T-helper 2 cell treated with Interferon-gamma antibody and Interleukin-4, amounts not matched to agents 100 ng/mL and 5 ng/mL, for 36 hours (primary cell): ENCODE measurements around the gene CLPTM1L. TPM values are rescaled to one million over a fixed set of nuclear protein-coding genes. Genes with fewer than 3 reads are reported as not detected.
"Not testable (repeated sequence)": the region's sequence is repeated elsewhere in the genome, so short reads cannot be mapped to it uniquely, and the experiment has no call there.

ENCODE experiments used
- intact Hi-C: fragments of 100-400 bp; cut with micrococcal nuclease; formaldehyde crosslinking; loops from one replicate; pipeline ENCODE4 v1.15.1; 2023
- total RNA-seq: library from RNA; stranded (reverse); gene quantifications from 2 replicates; pipeline ENCODE4 v1.2.3, GENCODE V29; 2022

The CLPTM1L gene
- total RNA-seq, 1 donor from 2014 or later: 116 TPM

DNA sequence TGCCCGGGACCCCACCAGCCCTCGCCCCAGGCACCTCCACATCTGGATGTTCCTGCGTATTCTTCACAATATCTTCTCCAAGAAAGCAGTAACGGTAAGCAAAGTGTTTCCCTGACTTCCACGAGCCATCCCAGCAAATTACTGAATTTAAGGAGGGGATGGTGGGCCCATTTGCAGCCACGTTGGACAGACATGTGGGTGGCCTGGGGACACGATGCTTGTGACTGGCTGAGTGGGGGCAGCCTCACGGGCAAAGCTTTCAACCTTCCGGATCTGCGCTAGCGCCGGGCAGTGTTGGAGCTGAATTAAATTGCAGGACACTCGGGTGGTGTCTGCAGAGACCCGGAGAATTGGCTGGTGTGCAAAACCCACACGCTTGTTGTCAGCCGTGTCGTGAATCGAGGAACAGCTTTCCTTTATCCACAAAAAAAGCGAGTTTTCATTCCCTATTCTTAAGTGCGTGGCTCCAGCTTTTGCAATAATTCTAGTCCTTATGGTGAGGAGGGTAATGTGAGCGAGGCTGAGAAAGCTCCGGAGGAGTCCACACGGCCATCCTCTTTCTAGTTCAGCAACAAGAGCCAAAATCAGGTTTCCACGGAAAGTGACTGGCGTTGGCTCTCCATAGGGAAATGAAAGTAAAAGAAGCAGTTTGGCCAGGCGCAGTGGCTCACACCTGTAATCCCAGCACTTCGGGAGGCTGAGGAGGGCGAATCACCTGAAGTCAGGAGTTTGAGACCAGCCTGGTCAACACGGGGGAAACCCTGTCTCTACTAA lies 17.5 kb upstream of the CLPTM1L start:
- intact Hi-C loops: no loop called here

- intact Hi-C loops: no loop called here
Observed at GRCh38 chr5:1360861-1361260, 16.0 kb upstream of the CLPTM1L start.

- intact Hi-C loops: not testable (repeated sequence)
Observed at GRCh38 chr5:1360367-1360766, 15.5 kb upstream of the CLPTM1L start.

DNA sequence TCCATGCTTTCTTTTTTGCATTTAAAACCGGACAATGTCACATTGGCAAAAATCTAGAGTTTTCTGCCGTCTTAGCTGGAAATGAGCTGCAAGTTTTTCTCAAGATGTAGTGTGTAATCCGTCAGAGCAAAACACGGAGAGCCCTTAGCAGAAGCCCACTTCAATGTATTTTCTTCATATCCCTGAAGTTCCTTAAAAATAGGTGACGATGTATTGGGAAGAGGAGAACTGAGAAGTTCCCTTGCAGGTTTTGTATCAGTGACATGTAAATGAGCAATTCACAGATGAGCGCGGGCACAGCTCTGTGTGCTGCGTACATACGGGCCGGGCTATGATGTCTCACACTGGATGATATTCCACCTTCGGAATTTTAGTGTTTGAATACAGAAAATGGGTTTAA lies 14.8 kb upstream of the CLPTM1L start:
- intact Hi-C loops: no loop called here

DNA sequence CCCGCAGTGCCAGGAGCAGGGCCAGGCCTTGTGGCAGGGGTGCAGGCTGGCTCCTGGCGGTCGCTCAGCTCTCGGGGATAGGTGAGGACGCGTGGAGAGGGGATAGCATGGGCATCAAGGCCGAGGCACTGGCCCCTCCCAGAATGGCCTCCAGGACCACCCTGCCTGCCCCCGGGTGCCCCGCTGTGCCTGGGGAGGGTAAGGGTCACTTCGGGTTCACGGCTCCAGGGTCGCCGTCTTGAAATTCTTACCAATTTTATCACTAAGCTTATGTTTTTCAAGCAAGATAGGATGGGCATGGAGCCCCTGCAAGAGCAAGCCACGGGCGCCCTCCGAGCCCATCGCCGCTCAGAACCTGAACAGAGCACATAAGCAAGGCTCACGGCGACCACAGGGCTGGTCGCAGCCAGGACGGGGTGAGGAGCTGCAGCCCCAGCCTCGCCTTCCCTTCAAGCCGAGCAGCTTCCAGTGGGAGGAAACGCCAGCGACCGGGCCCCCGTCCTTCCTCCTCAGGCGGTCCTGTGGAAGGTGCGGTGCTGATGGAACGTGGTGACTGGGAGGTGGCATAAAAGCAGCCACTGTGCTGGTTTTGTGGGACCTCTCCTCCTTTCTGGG lies 14.2 kb upstream of the CLPTM1L start:
- intact Hi-C loops: no loop called here

DNA sequence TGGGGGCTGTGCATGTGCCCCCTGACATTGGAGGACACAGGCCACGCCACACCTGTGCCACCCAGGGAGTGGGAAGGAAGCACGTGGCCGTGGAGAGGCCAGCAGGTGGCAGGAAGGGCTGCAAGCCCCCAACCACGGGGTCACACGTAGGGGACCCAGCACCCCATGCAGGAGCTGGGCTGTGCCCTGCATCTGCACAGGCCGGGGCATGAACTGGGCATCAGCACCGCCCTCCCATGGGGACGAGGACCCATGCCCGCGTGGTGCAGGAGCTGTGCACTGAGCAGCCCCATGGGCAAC lies 13.8 kb upstream of the CLPTM1L start:
- intact Hi-C loops: no loop called here

DNA sequence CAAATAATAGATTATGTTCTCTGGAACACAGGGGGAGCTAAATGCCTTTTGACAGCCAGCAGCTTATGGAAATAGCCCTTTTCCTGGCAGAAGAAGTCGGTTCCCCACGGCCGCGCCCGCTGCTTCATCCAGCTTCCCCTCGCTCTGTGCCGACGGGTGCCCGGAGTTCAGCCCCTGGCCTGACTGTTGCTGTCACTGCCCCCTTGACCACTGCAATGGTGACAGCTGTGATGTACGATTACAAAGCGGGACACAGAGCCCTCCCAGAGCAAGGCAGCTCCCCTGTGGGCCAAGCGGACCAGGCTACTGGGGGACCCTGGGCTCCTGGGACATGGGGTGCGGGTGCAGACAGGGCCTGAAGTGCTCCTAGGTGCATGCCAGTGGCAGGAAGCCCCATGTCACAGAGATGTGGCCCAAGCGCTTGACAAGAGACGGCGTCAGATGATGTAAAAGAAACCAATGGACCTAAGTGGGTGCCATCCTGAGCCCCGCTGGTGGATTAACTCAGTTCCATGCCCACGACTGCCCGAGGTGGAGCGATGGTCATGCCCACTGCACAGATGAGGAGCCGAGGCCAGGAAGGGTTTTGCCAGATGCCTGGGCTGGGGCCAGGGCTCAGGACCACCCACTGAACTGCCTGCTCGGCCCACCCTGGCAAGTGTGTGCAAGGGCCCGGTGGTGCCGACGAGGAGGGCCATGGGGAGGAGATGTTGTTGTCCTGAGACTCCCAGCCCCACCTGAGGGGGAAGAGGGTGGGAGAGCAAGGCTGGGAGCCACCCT lies 13.2 kb upstream of the CLPTM1L start:
- intact Hi-C loops: no loop called here

- intact Hi-C loops: no loop called here
Observed at GRCh38 chr5:1356873-1357787, 12.2 kb upstream of the CLPTM1L start.

DNA sequence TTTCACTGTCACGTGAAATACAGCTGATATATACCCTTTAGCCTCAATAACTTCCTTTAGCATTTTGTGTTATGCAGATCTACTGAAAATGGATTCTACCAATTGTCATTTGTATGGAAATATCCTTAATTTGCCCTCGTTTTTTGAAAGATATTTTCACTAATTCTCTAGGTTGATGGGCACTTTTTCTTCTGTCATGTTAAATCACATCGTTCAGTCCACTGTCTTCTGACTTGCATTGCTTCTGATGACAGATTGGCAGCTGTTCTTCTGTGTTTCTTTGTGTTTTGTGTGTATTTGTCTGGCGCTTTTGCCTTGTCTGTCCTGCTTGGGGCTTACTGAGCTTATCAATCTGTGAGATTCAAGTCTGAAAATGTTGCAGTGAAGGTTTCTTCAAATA lies 9.7 kb upstream of the CLPTM1L start:
- intact Hi-C loops: no loop called here

- intact Hi-C loops: no loop called here
Observed at GRCh38 chr5:1352231-1353219, 7.6 kb upstream of the CLPTM1L start.

DNA sequence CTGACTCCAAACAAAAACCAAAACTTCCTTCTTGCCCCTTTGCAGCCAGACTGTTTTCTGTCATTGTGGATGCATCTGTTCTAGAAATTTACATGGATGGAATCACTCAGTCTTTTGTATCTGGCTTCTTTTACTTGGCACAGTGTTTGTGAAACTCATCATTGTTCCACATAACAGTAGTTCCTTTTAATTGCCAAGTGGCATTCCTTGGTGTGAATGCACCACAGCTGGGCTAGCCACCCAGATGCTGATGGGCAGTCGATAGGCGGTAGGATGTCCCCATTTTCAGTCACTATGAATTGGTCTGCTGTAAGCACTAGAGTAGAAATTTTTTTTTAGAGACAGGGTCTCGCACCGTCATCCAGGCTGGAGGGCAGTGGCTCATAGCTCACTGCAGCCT lies 6.3 kb upstream of the CLPTM1L start:
- intact Hi-C loops: no loop called here

DNA sequence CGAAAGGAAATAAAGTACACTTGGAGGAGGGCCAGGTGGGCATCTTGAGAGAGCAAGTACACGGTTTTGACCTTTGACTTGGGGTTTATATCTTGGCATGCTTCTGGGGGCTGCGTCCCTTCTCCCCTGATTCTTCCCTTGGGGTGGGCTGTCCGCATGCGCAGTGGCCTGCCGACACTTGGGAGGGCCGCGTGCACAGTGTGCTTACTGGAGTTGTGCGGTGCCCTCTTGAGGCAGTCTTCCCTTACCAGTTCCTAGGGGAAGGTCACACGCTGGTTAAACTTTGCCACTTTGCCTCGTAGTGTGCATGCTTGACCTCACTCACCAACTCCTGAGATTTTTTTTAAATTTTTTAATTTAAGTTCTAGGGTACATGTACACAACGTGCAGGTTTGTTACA lies 4.3 kb upstream of the CLPTM1L start:
- intact Hi-C loops: loop anchor here (5.0 to 10.0 kb wide), 2 partner anchors 244 to 283 kb away; no protein-coding TSS in a partner anchor

DNA sequence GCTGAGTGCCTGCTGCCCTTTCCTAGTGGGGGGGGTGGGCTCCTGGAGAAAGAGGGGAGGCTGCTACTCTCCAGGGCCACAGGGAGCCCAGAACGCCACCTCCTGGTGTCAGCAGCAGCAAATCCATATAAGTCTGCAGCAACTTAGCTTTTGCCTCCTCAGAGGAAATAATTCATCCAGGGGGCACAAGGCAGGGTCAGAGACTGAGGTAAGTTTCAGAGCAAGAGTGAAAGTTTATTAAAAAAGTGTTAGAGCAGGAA lies 4.0 kb upstream of the CLPTM1L start:
- intact Hi-C loops: loop anchor here (5.0 to 10.0 kb wide), 2 partner anchors 244 to 283 kb away; no protein-coding TSS in a partner anchor

DNA sequence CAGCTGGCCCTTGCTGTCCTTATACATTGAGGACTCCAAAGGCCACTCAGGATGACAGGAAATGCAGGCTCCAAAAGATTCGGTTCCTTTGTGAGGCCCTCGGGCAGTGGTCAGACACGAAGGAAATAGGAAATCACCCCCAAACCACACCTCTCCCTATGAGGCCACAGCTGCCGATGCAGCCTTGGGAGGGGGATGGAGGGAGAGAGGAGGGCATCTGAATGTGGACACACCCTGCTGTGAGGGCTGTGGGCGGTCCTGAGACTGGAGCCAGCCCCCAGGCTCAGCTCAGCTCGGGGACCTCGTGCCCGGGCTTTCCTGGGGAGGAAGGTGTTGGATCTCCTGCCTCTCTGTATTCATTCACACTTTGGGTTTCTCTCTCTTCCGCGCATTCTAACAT lies 2.7 kb upstream of the CLPTM1L start:
- intact Hi-C loops: loop anchor here (5.0 to 10.0 kb wide), 2 partner anchors 243 to 285 kb away; no protein-coding TSS in a partner anchor

DNA sequence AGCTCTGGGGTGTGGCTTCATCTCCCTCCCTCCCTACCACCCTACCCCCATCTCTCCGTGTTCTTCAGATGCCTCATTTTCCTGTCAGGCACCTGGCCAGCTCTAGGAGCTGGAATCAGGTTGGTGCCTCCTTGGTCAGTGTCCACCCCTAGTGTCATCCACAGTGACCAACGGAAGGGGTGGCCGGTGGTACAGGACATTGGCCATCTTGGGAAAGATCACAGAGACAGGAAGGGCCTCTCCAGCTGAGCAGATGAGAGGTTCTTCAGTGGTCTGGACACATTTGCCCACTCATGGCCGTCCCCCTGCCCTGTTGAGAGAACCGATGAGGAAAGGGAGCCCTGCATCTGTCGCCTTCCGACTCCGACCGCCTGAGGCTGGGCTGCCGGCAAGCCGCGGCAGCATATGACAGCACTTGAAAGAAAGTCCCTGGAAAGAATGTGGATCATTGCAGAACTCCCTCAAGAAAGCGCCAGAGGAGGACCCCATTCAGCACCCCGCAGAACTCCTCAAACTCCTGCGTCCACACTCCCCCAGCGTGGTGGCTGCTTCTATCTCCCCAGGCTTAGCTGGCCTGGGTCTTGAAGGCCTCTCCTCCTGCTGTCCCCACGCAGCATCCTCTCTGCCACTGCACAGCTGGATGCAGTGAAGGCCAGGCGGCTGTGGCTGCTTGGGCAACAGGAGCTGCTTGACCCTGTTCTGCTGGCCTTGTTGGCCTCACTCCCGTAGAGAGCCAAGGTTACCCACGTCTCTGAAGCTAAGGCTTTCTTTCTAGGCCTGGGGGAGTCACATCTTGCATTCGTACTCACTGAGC lies 1.9 kb upstream of the CLPTM1L start:
- intact Hi-C loops: loop anchor here (5.0 to 10.0 kb wide), 2 partner anchors 242 to 285 kb away; no protein-coding TSS in a partner anchor

- intact Hi-C loops: loop anchor here (1.0 to 10.0 kb wide), 4 partner anchors 33 to 286 kb away; no protein-coding TSS in a partner anchor
Observed at GRCh38 chr5:1345876-1346626, 1.2 kb upstream of the CLPTM1L start.

DNA sequence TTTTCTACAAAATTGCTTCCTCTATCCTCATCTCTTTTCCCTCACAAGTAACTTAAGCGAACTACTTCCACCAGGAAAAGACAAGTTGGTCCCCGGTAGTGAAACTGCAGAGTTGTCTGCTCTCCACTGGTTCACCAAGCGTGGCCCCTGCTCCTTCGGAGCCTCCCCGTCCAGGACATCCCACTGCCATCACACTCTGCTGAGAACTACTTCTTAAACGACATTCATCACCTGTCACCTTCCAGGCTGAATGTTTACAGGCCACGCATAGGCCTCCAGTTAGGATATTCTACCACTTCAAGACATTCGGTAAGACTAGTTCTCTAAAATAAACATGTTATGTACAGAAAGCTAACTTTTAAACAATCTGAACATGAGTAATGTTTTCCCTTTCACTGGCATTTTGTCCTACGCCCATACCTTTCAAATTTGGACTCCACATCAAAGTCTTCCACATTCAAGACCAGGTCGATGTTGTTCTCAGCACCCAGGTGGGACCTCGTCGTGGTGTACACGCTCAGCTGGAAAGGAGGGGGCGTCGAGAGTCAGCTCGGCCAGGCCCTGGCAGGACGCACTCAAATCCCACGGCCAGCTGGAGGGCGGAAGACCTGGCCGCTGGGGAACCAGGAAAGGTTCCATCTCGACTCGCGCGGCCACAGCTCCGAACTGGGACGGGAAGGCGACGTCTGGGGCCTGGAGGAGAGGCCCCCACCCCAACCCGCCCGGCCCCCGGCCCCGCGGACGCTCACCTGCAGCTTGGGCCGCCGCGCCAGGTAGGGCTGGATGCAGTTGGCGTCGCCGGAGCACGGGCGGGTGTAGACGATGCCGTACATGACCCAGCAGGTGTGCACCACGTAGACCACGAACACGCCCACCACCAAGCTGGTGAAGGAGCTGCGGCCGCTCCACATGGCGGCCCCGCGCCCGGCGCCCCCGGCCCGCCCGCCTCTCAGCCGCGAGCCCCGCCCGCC lies 683 bp downstream of the CLPTM1L start:
- intact Hi-C loops: loop anchor here (2.0 to 10.0 kb wide), 3 partner anchors 31 to 239 kb away; partner anchors contain the start of gene TERT
